NB4 (cell line): ENCODE results near the gene SMARCC2.

ENCODE experiments used
- CTCF ChIP-seq: IDR thresholded peaks from one replicate; pipeline ENCODE4 v1.5.1; 2012; ENCODE audit warnings: low read depth, low read length
- MAX ChIP-seq: IDR thresholded peaks from 2 replicates; pipeline ENCODE4 v1.6.1; 2011; ENCODE audit warnings: low read depth, low read length
- MYC ChIP-seq: IDR thresholded peaks from 2 replicates; pipeline ENCODE4 v1.6.1; 2011; ENCODE audit warnings: low read depth, low read length
- POLR2A ChIP-seq: IDR thresholded peaks from 2 replicates; pipeline ENCODE4 v1.6.1; 2011; ENCODE audit warnings: mild to moderate bottlenecking; ENCODE audit not compliant: insufficient read length; ENCODE audit errors: extremely low read depth

GRCh38 chr12:56126732-56127239, 62.5 kb downstream of the SMARCC2 start:
- TF ChIP-seq CTCF (no peak), POLR2A (no peak), MYC (no peak), MAX (no peak)
